Prostate gland (tissue), 2 donors: Measurements from ENCODE around the gene SENP3.

Source experiments
- POLR2A ChIP-seq: fragments of 450-650 bp; IDR thresholded peaks from one replicate; pipeline ENCODE4 v1.6.1; 2016; ENCODE audit warnings: antibody characterized with exemption, mild to moderate bottlenecking
- POLR2AphosphoS5 ChIP-seq: sonication (generic); formaldehyde crosslinking; IDR thresholded peaks from one replicate; pipeline ENCODE4 v1.6.1; 2017; ENCODE audit warnings: antibody characterized with exemption
- TF ChIP-seq, protein P1 (sequence below), 4 experiments: fragments of 200-600 bp in 2 of 4; fragments of 450-650 bp in 2 of 4; sonication (generic) in 2 of 4; IDR thresholded peaks; 1 replicate in 3 of 4; 2 replicates in 1 of 4; pipeline ENCODE4 v1.5.1; 2016 to 2019; ENCODE audit warnings: antibody characterized with exemption in 4 of 4, mild to moderate bottlenecking in 2 of 4, moderate library complexity in 2 of 4

DNA sequence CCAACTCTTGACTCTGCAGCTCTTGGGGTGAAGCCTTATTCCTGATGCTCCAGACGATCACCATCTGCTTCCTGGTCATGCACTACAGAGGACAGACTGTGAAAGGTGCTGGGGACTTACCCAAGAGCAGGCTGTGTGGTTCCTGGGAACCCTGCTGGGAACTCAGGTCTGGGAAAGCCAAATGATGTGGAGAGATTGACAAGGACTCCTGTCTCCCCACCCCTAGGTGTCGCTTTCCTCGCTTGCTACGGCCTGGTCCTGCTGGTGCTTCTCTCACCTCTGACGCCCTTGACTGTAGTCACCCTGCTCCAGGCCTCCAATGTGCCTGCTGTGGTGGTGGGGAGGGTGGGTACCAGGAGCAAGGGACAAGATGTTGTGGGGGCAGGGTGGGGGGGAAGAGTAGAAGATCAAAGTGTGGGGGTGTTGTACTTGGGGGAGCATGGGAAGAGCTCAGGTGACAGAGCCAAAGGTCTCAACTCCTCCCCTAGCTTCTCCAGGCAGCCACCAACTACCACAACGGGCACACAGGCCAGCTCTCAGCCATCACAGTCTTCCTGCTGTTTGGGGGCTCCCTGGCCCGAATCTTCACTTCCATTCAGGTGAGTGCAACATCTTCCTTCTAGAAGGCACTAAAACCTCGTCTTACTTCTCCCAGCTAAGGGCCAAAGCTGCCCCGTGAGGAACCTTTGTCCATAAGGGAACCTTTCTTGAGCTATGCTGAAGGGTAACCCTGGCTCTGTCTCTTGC, 25.1 kb downstream of the SENP3 start:
- TF ChIP-seq, protein P1, sequence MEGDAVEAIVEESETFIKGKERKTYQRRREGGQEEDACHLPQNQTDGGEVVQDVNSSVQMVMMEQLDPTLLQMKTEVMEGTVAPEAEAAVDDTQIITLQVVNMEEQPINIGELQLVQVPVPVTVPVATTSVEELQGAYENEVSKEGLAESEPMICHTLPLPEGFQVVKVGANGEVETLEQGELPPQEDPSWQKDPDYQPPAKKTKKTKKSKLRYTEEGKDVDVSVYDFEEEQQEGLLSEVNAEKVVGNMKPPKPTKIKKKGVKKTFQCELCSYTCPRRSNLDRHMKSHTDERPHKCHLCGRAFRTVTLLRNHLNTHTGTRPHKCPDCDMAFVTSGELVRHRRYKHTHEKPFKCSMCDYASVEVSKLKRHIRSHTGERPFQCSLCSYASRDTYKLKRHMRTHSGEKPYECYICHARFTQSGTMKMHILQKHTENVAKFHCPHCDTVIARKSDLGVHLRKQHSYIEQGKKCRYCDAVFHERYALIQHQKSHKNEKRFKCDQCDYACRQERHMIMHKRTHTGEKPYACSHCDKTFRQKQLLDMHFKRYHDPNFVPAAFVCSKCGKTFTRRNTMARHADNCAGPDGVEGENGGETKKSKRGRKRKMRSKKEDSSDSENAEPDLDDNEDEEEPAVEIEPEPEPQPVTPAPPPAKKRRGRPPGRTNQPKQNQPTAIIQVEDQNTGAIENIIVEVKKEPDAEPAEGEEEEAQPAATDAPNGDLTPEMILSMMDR (IDR thresholded peaks at IDR 0.05): peak in 2 of 4 experiments; percentile 4 to 10
- TF ChIP-seq POLR2A (no peak), POLR2AphosphoS5 (no peak)
